HepG2 (cell line): ENCODE results near the gene PAIP2. TPM values are rescaled to one million over a fixed set of nuclear protein-coding genes. Genes with fewer than 3 reads are reported as not detected.

Experiments used
- ATAC-seq: fragments of 200-7000 bp; cut with Tn5 transposase; 3 replicates; pipeline ENCODE4 v1.9.1; 2020; ENCODE audit warnings: mild to moderate bottlenecking, moderate library complexity
- BruUV-seq: library from RNA; stranded (reverse); fragments of 400-500 nt; replicated peaks from 2 replicates; lab custom pipeline; 2021; lab: Mats Ljungman, UMichigan
- CTCF ChIA-PET: fragments of 300-600 bp; formaldehyde crosslinking; extraction: SDS; loops from one replicate; lab custom pipeline; 2021; ENCODE audit warnings: low total read pairs, inconsistent platforms, low intra/inter-chr PET ratio; lab: Yijun Ruan, JAX
- POLR2A ChIA-PET: fragments of 350-600 bp; sonication (Branson Sonifier 250); formaldehyde crosslinking; loops from one replicate; lab custom pipeline; 2020; ENCODE audit warnings: antibody characterized with exemption, inconsistent platforms; lab: Yijun Ruan, JAX
- DNase-seq: peaks from one replicate; pipeline ENCODE4 v3.0.0-alpha.2; 2015; ENCODE audit warnings: low spot score
- FAIRE-seq: peaks from 3 replicates; lab custom pipeline; 2011; peaks lifted over from hg19 to GRCh38; lab: Jason Lieb, UNC
- H2AFZ ChIP-seq: one replicate; pipeline ENCODE4 v1.6.1; 2011; ENCODE audit warnings: low read length, inconsistent platforms
- H3K27ac ChIP-seq: fragments of 300-600 bp; 3 replicates; pipeline ENCODE4 v1.8.0; 2011; ENCODE audit warnings: mixed run types, mild to moderate bottlenecking, mixed read lengths, low read length, inconsistent platforms; ENCODE audit not compliant: insufficient read depth; ENCODE audit errors: extremely low read length
- H3K27me3 ChIP-seq, 2 experiments: fragments of 200-600 bp in 1 of 2; 2 replicates in 1 of 2; 3 replicates in 1 of 2; pipeline versions ENCODE4 v1.6.0 to v1.8.0; 2011; ENCODE audit warnings: low read length in 2 of 2, mild to moderate bottlenecking in 2 of 2, moderate library complexity in 2 of 2, inconsistent platforms in 1 of 2; ENCODE audit not compliant: insufficient read depth in 2 of 2, control insufficient read depth in 1 of 2
- H3K36me3 ChIP-seq, 2 experiments: fragments of 200-600 bp in 1 of 2; replicated peaks in 1 of 2; 2 replicates in 1 of 2; 3 replicates in 1 of 2; pipeline versions ENCODE4 v1.5.1 to v1.8.0; 2011; ENCODE audit warnings: low read length in 2 of 2, inconsistent platforms in 1 of 2; ENCODE audit not compliant: insufficient read depth in 2 of 2, control insufficient read depth in 1 of 2
- H3K4me1 ChIP-seq: 2 replicates; pipeline ENCODE4 v1.5.1; 2012; ENCODE audit warnings: low read length, inconsistent platforms; ENCODE audit not compliant: insufficient read depth
- H3K4me2 ChIP-seq: 2 replicates; pipeline ENCODE4 v1.6.0; 2011; ENCODE audit warnings: low read depth, low read length, inconsistent platforms
- H3K4me3 ChIP-seq, 3 experiments: fragments of 200-600 bp in 1 of 3; sonication (generic), shearing (Covaris generic) in 1 of 3; replicated peaks in 1 of 3; 2 replicates each; pipeline ENCODE4 v1.5.1; 2011 to 2016; ENCODE audit warnings: low read length in 3 of 3, inconsistent platforms in 2 of 3, low read depth in 2 of 3, mild to moderate bottlenecking in 2 of 3, control low read depth in 1 of 3, mixed read lengths in 1 of 3; ENCODE audit not compliant: insufficient read depth in 1 of 3
- H3K79me2 ChIP-seq: one replicate; pipeline ENCODE4 v1.6.1; 2011; ENCODE audit warnings: low read length, inconsistent platforms; ENCODE audit not compliant: insufficient read depth
- H3K9ac ChIP-seq: 2 replicates; pipeline ENCODE4 v1.6.0; 2011; ENCODE audit warnings: mild to moderate bottlenecking, low read depth, low read length, inconsistent platforms; ENCODE audit not compliant: insufficient read depth
- H3K9me3 ChIP-seq: 2 replicates; pipeline ENCODE4 v1.5.1; 2012; ENCODE audit warnings: mild to moderate bottlenecking, low read length
- H4K20me1 ChIP-seq: 2 replicates; pipeline ENCODE4 v1.6.0; 2011; ENCODE audit warnings: inconsistent platforms, mild to moderate bottlenecking, low read length, moderate library complexity; ENCODE audit not compliant: insufficient read depth
- CERS6 ChIP-seq: sonication (generic); formaldehyde crosslinking; IDR thresholded peaks from 2 replicates; pipeline ENCODE4 v1.5.0; 2020; ENCODE audit warnings: missing genetic modification reagents
- CHD4 ChIP-seq: fragments of 200-600 bp; sonication (generic); IDR thresholded peaks from 2 replicates; pipeline ENCODE4 v1.7.0; 2017; ENCODE audit warnings: mild to moderate bottlenecking, low read length, borderline replicate concordance
- E2F5 ChIP-seq: sonication (generic); formaldehyde crosslinking; conservative IDR thresholded peaks from 2 replicates; pipeline ENCODE4 v1.4.0; 2020; ENCODE audit warnings: missing genetic modification reagents
- EED ChIP-seq: sonication (generic); formaldehyde crosslinking; IDR thresholded peaks from 2 replicates; pipeline ENCODE4 v1.5.0; 2020; ENCODE audit warnings: mild to moderate bottlenecking, missing genetic modification reagents
- NPAS2 ChIP-seq: sonication (generic); formaldehyde crosslinking; IDR thresholded peaks from 2 replicates; pipeline ENCODE4 v1.8.0; 2022; ENCODE audit warnings: mild to moderate bottlenecking, missing genetic modification reagents, borderline replicate concordance
- PAX8 ChIP-seq: sonication (generic); formaldehyde crosslinking; IDR thresholded peaks from 2 replicates; pipeline ENCODE4 v1.8.0; 2022; ENCODE audit warnings: mild to moderate bottlenecking, missing genetic modification reagents, borderline replicate concordance
- PHF5A ChIP-seq: IDR thresholded peaks from one replicate; pipeline ENCODE4 v1.6.1; 2018; ENCODE audit warnings: low read depth, missing genetic modification reagents; ENCODE audit not compliant: unreplicated experiment
- SIN3B ChIP-seq: fragments of 150-350 bp; IDR thresholded peaks from 2 replicates; pipeline ENCODE4 v1.6.1; 2014; ENCODE audit warnings: low read length
- SMARCE1 ChIP-seq: fragments of 450-650 bp; IDR thresholded peaks from 2 replicates; pipeline ENCODE4 v1.6.1; 2017; ENCODE audit warnings: borderline replicate concordance
- THAP7 ChIP-seq: sonication (generic); formaldehyde crosslinking; IDR thresholded peaks from 2 replicates; pipeline ENCODE4 v1.8.1; 2023; ENCODE audit warnings: mild to moderate bottlenecking, missing genetic modification reagents
- THYN1 ChIP-seq: sonication (generic); formaldehyde crosslinking; IDR thresholded peaks from 2 replicates; pipeline ENCODE4 v1.8.1; 2023; ENCODE audit warnings: low read depth, mild to moderate bottlenecking, moderate library complexity, missing genetic modification reagents, borderline replicate concordance
- ZBTB44 ChIP-seq: sonication (generic); formaldehyde crosslinking; IDR thresholded peaks from 2 replicates; pipeline ENCODE4 v1.4.0; 2020; ENCODE audit warnings: missing genetic modification reagents
- ZFP37 ChIP-seq: sonication (generic); formaldehyde crosslinking; IDR thresholded peaks from 2 replicates; pipeline ENCODE4 v1.4.0; 2020; ENCODE audit warnings: missing genetic modification reagents, borderline replicate concordance
- ZKSCAN1 ChIP-seq: fragments of 150-350 bp; IDR thresholded peaks from 2 replicates; pipeline ENCODE4 v1.6.1; 2014; ENCODE audit warnings: low read length
- ZNF232 ChIP-seq: sonication (generic); formaldehyde crosslinking; IDR thresholded peaks from 2 replicates; pipeline ENCODE4 v1.4.0; 2020; ENCODE audit warnings: missing genetic modification reagents, borderline replicate concordance
- ZNF33B ChIP-seq: sonication (generic); formaldehyde crosslinking; IDR thresholded peaks from 2 replicates; pipeline ENCODE4 v1.5.1; 2020; ENCODE audit warnings: mild to moderate bottlenecking, missing genetic modification reagents
- ZNF570 ChIP-seq: sonication (generic); formaldehyde crosslinking; IDR thresholded peaks from 2 replicates; pipeline ENCODE4 v1.4.0; 2020; ENCODE audit warnings: mild to moderate bottlenecking, missing genetic modification reagents, borderline replicate concordance
- ZNF713 ChIP-seq: sonication (generic); formaldehyde crosslinking; IDR thresholded peaks from 2 replicates; pipeline ENCODE4 v1.4.0; 2020; ENCODE audit warnings: mild to moderate bottlenecking, missing genetic modification reagents
- ZUFSP ChIP-seq: sonication (generic); formaldehyde crosslinking; IDR thresholded peaks from 2 replicates; pipeline ENCODE4 v1.9.0; 2021; ENCODE audit warnings: missing genetic modification reagents, mild to moderate bottlenecking, borderline replicate concordance
- WGBS: methylation state at CpG from one replicate; pipeline ENCODE4 v1.1.6; 2017; ENCODE audit warnings: low lambda C conversion rate; 5-methylcytosine and 5-hydroxymethylcytosine counted together
- in situ Hi-C: cut with HindIII; loops from 2 replicates; pipeline ENCODE4 v1.10.0; 2017; ENCODE audit warnings: low pct_unique_long_range_greater_than_20kb; ENCODE audit not compliant: extremely low pct_ligation_motif_present
- intact Hi-C: fragments of 100-400 bp; cut with micrococcal nuclease; formaldehyde crosslinking; loops from one replicate; pipeline ENCODE4 v1.10.0; 2022; ENCODE audit not compliant: unreplicated experiment
- polyA plus RNA-seq, 8 experiments: library from polyadenylated mRNA; depleted of rRNA in 3 of 8; stranded (reverse) in 7 of 8; unstranded in 1 of 8; fragments of >200 nt; fragmentation: Illumina TruSeq in 4 of 8; extraction: Trizol in 4 of 8; gene quantifications; 2 replicates each; pipeline versions ENCODE4 v1.2.1 to v1.2.3, GENCODE V29; 2011 to 2016; ENCODE audit warnings: low read depth in 4 of 8, missing spikeins in 1 of 8, mixed read lengths in 1 of 8; ENCODE audit not compliant: insufficient read depth in 1 of 8
- total RNA-seq, 5 experiments: library from RNA; depleted of rRNA; stranded (reverse); fragments of >200 nt; fragmentation: Illumina TruSeq; extraction: Trizol; gene quantifications; 2 replicates each; pipeline ENCODE4 v1.2.3, GENCODE V29; 2016; ENCODE audit warnings: low read depth in 1 of 5

PAIP2 gene
- total and polyA plus RNA-seq, 2 of the 13 experiments (the other 11 are each of a cell fraction or from before 2014, with no cell fraction given) = 61.5 to 76.3 TPM

GRCh38 chr5:139378101-139378825 lies 36.6 kb downstream of the PAIP2 start:
- in situ Hi-C loops = no loop called here
- Histone ChIP-seq H3K79me2 (peaks cover 6% of the 10 kb centered on the region), H4K20me1 (no peaks in the 10 kb centered on the region), H3K36me3 (peaks cover 0 to 5% of the 10 kb centered on the region in 2 experiments; a peak in 2 of 5 replicates), H3K9ac (no peak overlapping the region), H3K4me3 (no peak overlapping the region), H3K4me1 (peaks cover 29% of the 10 kb centered on the region), H3K27ac (no peak overlapping the region), H3K9me3 (no peaks in the 10 kb centered on the region), H3K4me2 (no peak overlapping the region), H3K27me3 (no peaks in the 10 kb centered on the region), H2AFZ (no peak overlapping the region)
- intact Hi-C loops = no loop called here
- POLR2A ChIA-PET = no interaction called here
- DNase-seq = no peak
- TF ChIP-seq CHD4 = no peak
- no peak for TF ChIP-seq NPAS2 (CRISPR knock-in tag)
- no peak for TF ChIP-seq EED
- no peak for TF ChIP-seq THAP7
- no peak for TF ChIP-seq SIN3B
- TF ChIP-seq ZNF713 = no peak
- no peak for TF ChIP-seq ZKSCAN1
- no peak for TF ChIP-seq ZBTB44 (CRISPR knock-in tag)
- TF ChIP-seq ZNF33B (CRISPR knock-in tag) = no peak
- TF ChIP-seq SMARCE1 = no peak
- no peak for TF ChIP-seq PAX8 (CRISPR knock-in tag)
- no peak for TF ChIP-seq ZFP37 (CRISPR knock-in tag)
- TF ChIP-seq ZUFSP = no peak
- TF ChIP-seq E2F5 = no peak
- no peak for TF ChIP-seq THYN1 (CRISPR knock-in tag)
- TF ChIP-seq ZNF570 (CRISPR knock-in tag) = no peak
- no peak for TF ChIP-seq PHF5A (CRISPR knock-in tag)
- no peak for TF ChIP-seq CERS6 (CRISPR knock-in tag)
- TF ChIP-seq ZNF232 = no peak
- no TSS peak for BruUV-seq
- FAIRE-seq = no peak
- CTCF ChIA-PET = no interaction called here
- 97% methylated on average over 40 of the region's 47 CpGs for WGBS
- ATAC-seq = no peak
